ENCODE results near the gene ZNF175.

Gene ZNF175

DNA sequence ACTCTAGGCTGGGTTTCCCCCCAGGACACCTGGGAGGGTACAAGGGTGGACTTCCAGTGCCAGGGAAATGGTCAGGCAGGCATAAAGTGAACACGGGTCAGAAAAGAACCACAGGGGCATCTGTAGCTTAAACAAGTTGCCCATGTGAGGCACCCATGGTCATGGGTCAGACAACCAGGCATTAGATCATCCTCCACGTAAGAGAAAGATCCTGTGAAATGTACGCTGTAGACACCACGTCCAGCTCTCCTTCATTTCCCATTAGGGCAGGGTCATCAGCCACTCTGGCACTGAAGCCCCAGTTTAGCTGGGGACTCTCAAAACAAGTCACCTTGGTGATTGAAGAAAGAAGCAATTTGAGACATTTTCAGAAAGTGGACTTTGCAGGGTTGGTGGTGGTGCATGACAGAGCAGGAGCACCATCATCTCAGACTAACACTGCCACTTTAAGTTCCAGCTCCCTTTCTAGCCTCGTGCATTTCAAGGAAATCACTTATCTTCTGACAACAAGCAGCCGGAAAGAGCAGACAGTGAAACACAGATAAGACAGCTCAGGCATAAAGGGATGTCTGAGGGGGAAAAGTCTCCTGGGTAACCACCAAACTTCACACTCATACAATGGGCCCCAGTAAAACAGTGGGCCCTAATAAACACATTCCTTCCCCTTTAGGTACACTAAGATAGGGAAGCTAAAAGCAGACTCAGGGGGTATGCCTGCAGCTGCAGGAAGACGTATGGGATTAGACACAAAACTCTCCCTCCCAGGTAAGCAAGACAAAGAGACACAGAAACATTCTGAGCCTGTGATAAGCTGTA, 23.5 kb upstream of the ZNF175 start:
- Histone ChIP-seq H4K20me1 (ENCODE audit: control insufficient read depth, insufficient read depth, low read depth, low read length) (no peaks in the 10 kb centered on the region), H3K9me2 (replicated peaks; ENCODE audit: control insufficient read depth, low read length) (no peaks in the 10 kb centered on the region), H3F3A (ENCODE audit: control insufficient read depth, insufficient read depth) (no peaks in the 10 kb centered on the region), H3K27ac (ENCODE audit: low read depth, low read length) (no peak overlapping the region), H3K27me3 (ENCODE audit: control insufficient read depth, low read length) (peaks cover 35% of the 10 kb centered on the region), H3K4me3 (ENCODE audit: low read length) (no peak overlapping the region), H3K9me3 (ENCODE audit: control insufficient read depth, insufficient read depth, low read length) (no peaks in the 10 kb centered on the region), H3K79me2 (ENCODE audit: control insufficient read depth, low read length) (no peaks in the 10 kb centered on the region), H3K4me1 (ENCODE audit: control insufficient read depth, low read length) (peaks cover 27% of the 10 kb centered on the region), H3K36me3 (ENCODE audit: control insufficient read depth, low read length) (no peaks in the 10 kb centered on the region), H3K4me2 (ENCODE audit: low read length) (no peak overlapping the region)
- TF ChIP-seq, protein P1, sequence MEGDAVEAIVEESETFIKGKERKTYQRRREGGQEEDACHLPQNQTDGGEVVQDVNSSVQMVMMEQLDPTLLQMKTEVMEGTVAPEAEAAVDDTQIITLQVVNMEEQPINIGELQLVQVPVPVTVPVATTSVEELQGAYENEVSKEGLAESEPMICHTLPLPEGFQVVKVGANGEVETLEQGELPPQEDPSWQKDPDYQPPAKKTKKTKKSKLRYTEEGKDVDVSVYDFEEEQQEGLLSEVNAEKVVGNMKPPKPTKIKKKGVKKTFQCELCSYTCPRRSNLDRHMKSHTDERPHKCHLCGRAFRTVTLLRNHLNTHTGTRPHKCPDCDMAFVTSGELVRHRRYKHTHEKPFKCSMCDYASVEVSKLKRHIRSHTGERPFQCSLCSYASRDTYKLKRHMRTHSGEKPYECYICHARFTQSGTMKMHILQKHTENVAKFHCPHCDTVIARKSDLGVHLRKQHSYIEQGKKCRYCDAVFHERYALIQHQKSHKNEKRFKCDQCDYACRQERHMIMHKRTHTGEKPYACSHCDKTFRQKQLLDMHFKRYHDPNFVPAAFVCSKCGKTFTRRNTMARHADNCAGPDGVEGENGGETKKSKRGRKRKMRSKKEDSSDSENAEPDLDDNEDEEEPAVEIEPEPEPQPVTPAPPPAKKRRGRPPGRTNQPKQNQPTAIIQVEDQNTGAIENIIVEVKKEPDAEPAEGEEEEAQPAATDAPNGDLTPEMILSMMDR (IDR thresholded peaks at IDR 0.05; ENCODE audit: low read depth, low read length, poor library complexity, severe bottlenecking): no peak
- TF ChIP-seq EZH2phosphoT487 (IDR thresholded peaks at IDR 0.05; ENCODE audit: borderline replicate concordance, low read length): no peak

- no peaks in the 10 kb centered on the region for H3F3A ChIP-seq (ENCODE audit: control insufficient read depth, insufficient read depth)
- no peaks in the 10 kb centered on the region for H4K20me1 ChIP-seq (ENCODE audit: control insufficient read depth, insufficient read depth, low read depth, low read length)
- H3K4me2 ChIP-seq (ENCODE audit: low read length): no peak overlapping the region
- TF ChIP-seq, protein P1 (IDR thresholded peaks at IDR 0.05; ENCODE audit: low read depth, low read length, poor library complexity, severe bottlenecking): no peak
- no peak for TF ChIP-seq EZH2phosphoT487 (IDR thresholded peaks at IDR 0.05; ENCODE audit: borderline replicate concordance, low read length)
- H3K9me3 ChIP-seq (ENCODE audit: control insufficient read depth, insufficient read depth, low read length): no peaks in the 10 kb centered on the region
- no peaks in the 10 kb centered on the region for H3K9me2 ChIP-seq (replicated peaks; ENCODE audit: control insufficient read depth, low read length)
- H3K4me3 ChIP-seq (ENCODE audit: low read length): no peak overlapping the region
- no peak overlapping the region for H3K27ac ChIP-seq (ENCODE audit: low read depth, low read length)
- H3K79me2 ChIP-seq (ENCODE audit: control insufficient read depth, low read length): no peaks in the 10 kb centered on the region
- peaks cover 33% of the 10 kb centered on the region for H3K27me3 ChIP-seq (ENCODE audit: control insufficient read depth, low read length)
- peaks cover 27% of the 10 kb centered on the region for H3K4me1 ChIP-seq (ENCODE audit: control insufficient read depth, low read length)
- H3K36me3 ChIP-seq (ENCODE audit: control insufficient read depth, low read length): no peaks in the 10 kb centered on the region
These were observed 22.9 kb upstream of the ZNF175 start for GRCh38 chr19:51548213-51548651.

- TF ChIP-seq EZH2phosphoT487 (IDR thresholded peaks at IDR 0.05; ENCODE audit: borderline replicate concordance, low read length): no peak
- TF ChIP-seq, protein P1 (IDR thresholded peaks at IDR 0.05; ENCODE audit: low read depth, low read length, poor library complexity, severe bottlenecking): no peak
- H3K4me1 ChIP-seq (ENCODE audit: control insufficient read depth, low read length): peaks cover 27% of the 10 kb centered on the region
- H3K9me3 ChIP-seq (ENCODE audit: control insufficient read depth, insufficient read depth, low read length): no peaks in the 10 kb centered on the region
- H3K4me3 ChIP-seq (ENCODE audit: low read length): no peak overlapping the region
- no peaks in the 10 kb centered on the region for H3K79me2 ChIP-seq (ENCODE audit: control insufficient read depth, low read length)
- H3F3A ChIP-seq (ENCODE audit: control insufficient read depth, insufficient read depth): no peaks in the 10 kb centered on the region
- peak overlapping the region; percentile 21; the same call in 1 of the 2 replicates for H3K4me2 ChIP-seq (ENCODE audit: low read length)
- no peaks in the 10 kb centered on the region for H3K9me2 ChIP-seq (replicated peaks; ENCODE audit: control insufficient read depth, low read length)
- H4K20me1 ChIP-seq (ENCODE audit: control insufficient read depth, insufficient read depth, low read depth, low read length): no peaks in the 10 kb centered on the region
- H3K27me3 ChIP-seq (ENCODE audit: control insufficient read depth, low read length): peaks cover 32% of the 10 kb centered on the region
- no peak overlapping the region for H3K27ac ChIP-seq (ENCODE audit: low read depth, low read length)
- no peaks in the 10 kb centered on the region for H3K36me3 ChIP-seq (ENCODE audit: control insufficient read depth, low read length)
These were observed 22.2 kb upstream of the ZNF175 start for GRCh38 chr19:51548891-51549305.
